ENCODE results near the gene BRAT1.

- TF ChIP-seq CTCF (IDR thresholded peaks at IDR 0.05) (no peak), POLR2A (IDR thresholded peaks at IDR 0.05) (no peak)
Observed at GRCh38 chr7:2604608-2605174, 49.4 kb upstream of the BRAT1 start.

Data from vagina (tissue), 2 donors.